HCT116 (cell line): ENCODE data around the gene TIMM9. TPM values are rescaled to one million over a fixed set of nuclear protein-coding genes. Genes with fewer than 3 reads are reported as not detected.

ENCODE experiments used
- ATAC-seq: fragments of 200-7000 bp; cut with Tn5 transposase; 2 replicates; pipeline ENCODE4 v1.9.1; 2020; ENCODE audit warnings: mild to moderate bottlenecking, moderate library complexity
- BruUV-seq: library from RNA; stranded (reverse); fragments of 400-500 nt; replicated peaks from 2 replicates; lab custom pipeline; 2021; lab: Mats Ljungman, UMichigan
- CTCF ChIA-PET: fragments of 300-600 bp; sonication (Branson Sonifier 250); formaldehyde crosslinking; loops from one replicate; lab custom pipeline; 2021; ENCODE audit warnings: antibody characterized with exemption; lab: Charles Lee
- POLR2A ChIA-PET: fragments of 300-600, 350-600 bp; sonication (Branson Sonifier 250); formaldehyde crosslinking; loops from one replicate; lab custom pipeline; 2021; ENCODE audit warnings: antibody characterized with exemption; lab: Charles Lee
- RAD21 ChIA-PET, 2 experiments: fragments of 300-600 bp; sonication (Branson Sonifier 250); formaldehyde crosslinking; loops; one replicate each; lab custom pipeline; 2023; ENCODE audit warnings: low total read pairs in 2 of 2; ENCODE audit not compliant: uncharacterized antibody in 2 of 2, unreplicated experiment in 2 of 2, low non-redundant PET in 1 of 2; lab: Charles Lee
- DNase-seq: peaks from one replicate; pipeline ENCODE4 v3.0.0-alpha.2; 2010; ENCODE audit warnings: low read depth, low spot score
- H2AFZ ChIP-seq: fragments of 200-600 bp; shearing (Covaris generic), sonication (generic); 2 replicates; pipeline ENCODE4 v1.6.1; 2017; ENCODE audit warnings: low read depth, mixed run types, mixed read lengths, antibody characterized with exemption, low read length; ENCODE audit not compliant: poor library complexity, severe bottlenecking
- H3K27ac ChIP-seq: 2 replicates; pipeline ENCODE4 v1.5.1; 2012; ENCODE audit warnings: low read depth, low read length
- H3K27me3 ChIP-seq: fragments of 200-600 bp; sonication (generic); 2 replicates; pipeline ENCODE4 v1.6.1; 2016; ENCODE audit warnings: mixed run types, low read length, mixed read lengths; ENCODE audit not compliant: insufficient read depth
- H3K36me3 ChIP-seq, 2 experiments: fragments of 200-500 bp in 1 of 2; fragments of 200-600 bp in 1 of 2; sonication (Bioruptor generic) in 1 of 2; sonication (generic) in 1 of 2; 2 replicates each; pipeline versions ENCODE4 v1.5.1 to v1.6.1; 2014 to 2016; ENCODE audit warnings: low read length in 2 of 2, inconsistent platforms in 1 of 2, mixed read lengths in 1 of 2, mixed run types in 1 of 2; ENCODE audit not compliant: insufficient read depth in 2 of 2, control insufficient read depth in 1 of 2
- H3K4me1 ChIP-seq, 2 experiments: fragments of 200-600 bp in 1 of 2; sonication (generic) in 1 of 2; 2 replicates each; pipeline versions ENCODE4 v1.5.1 to v1.6.1; 2012 to 2017; ENCODE audit warnings: low read length in 2 of 2, inconsistent platforms in 1 of 2, mild to moderate bottlenecking in 1 of 2, mixed read lengths in 1 of 2, mixed run types in 1 of 2, moderate library complexity in 1 of 2; ENCODE audit not compliant: insufficient read depth in 2 of 2, control insufficient read depth in 1 of 2
- H3K4me2 ChIP-seq: fragments of 200-600 bp; sonication (generic); 2 replicates; pipeline ENCODE4 v1.6.1; 2017; ENCODE audit warnings: mixed run types, low read length, mixed read lengths
- H3K4me3 ChIP-seq, 2 experiments: fragments of 200-600 bp in 1 of 2; sonication (generic) in 1 of 2; replicated peaks in 1 of 2; 2 replicates each; pipeline ENCODE4 v1.5.1; 2011 to 2016; ENCODE audit warnings: low read length in 2 of 2, control low read depth in 1 of 2, low read depth in 1 of 2, mild to moderate bottlenecking in 1 of 2, mixed read lengths in 1 of 2, mixed run types in 1 of 2
- H3K79me2 ChIP-seq: fragments of 200-600 bp; sonication (generic); 2 replicates; pipeline ENCODE4 v1.6.1; 2017; ENCODE audit warnings: mild to moderate bottlenecking, mixed run types, low read length, moderate library complexity, mixed read lengths; ENCODE audit not compliant: insufficient read depth
- H3K9ac ChIP-seq: fragments of 200-600 bp; sonication (generic); 2 replicates; pipeline ENCODE4 v1.6.1; 2016; ENCODE audit warnings: low read length, mixed read lengths
- H3K9me2 ChIP-seq: fragments of 200-600 bp; sonication (generic), shearing (Covaris generic); 2 replicates; pipeline ENCODE4 v1.6.1; 2017; ENCODE audit warnings: mixed run types, mild to moderate bottlenecking, moderate library complexity; ENCODE audit not compliant: insufficient read depth
- H3K9me3 ChIP-seq, 2 experiments: fragments of 200-500 bp in 1 of 2; fragments of 200-600 bp in 1 of 2; sonication (Bioruptor generic) in 1 of 2; sonication (generic) in 1 of 2; 2 replicates each; pipeline ENCODE4 v1.6.1; 2014 to 2017; ENCODE audit warnings: low read length in 2 of 2, mixed read lengths in 2 of 2, inconsistent platforms in 1 of 2, low read depth in 1 of 2, mild to moderate bottlenecking in 1 of 2, mixed run types in 1 of 2, moderate library complexity in 1 of 2; ENCODE audit not compliant: control insufficient read depth in 1 of 2, insufficient read depth in 1 of 2
- H4K20me1 ChIP-seq: fragments of 200-600 bp; sonication (generic), shearing (Covaris generic); 2 replicates; pipeline ENCODE4 v1.6.1; 2017; ENCODE audit warnings: mixed run types, mild to moderate bottlenecking, moderate library complexity; ENCODE audit not compliant: insufficient read depth
- ATF3 ChIP-seq: IDR thresholded peaks from 2 replicates; pipeline ENCODE4 v1.6.1; 2012
- CEBPB ChIP-seq: IDR thresholded peaks from 2 replicates; pipeline ENCODE4 v1.6.1; 2012; ENCODE audit warnings: low read depth
- CTCF ChIP-seq, 3 experiments: fragments of 200-600 bp in 1 of 3; sonication (generic) in 1 of 3; IDR thresholded peaks in 2 of 3; conservative IDR thresholded peaks in 1 of 3; 2 replicates each; pipeline ENCODE4 v1.5.1; 2012 to 2017; ENCODE audit warnings: low read depth in 2 of 3, low read length in 2 of 3, antibody characterized with exemption in 1 of 3, borderline replicate concordance in 1 of 3, control low read depth in 1 of 3, mild to moderate bottlenecking in 1 of 3, mixed read lengths in 1 of 3, mixed run types in 1 of 3, moderate library complexity in 1 of 3; ENCODE audit not compliant: insufficient read depth in 1 of 3
- EGR1 ChIP-seq: IDR thresholded peaks from 2 replicates; pipeline ENCODE4 v1.6.1; 2012; ENCODE audit warnings: low read depth
- EZH2 ChIP-seq: fragments of 200-600 bp; sonication (generic); IDR thresholded peaks from 2 replicates; pipeline ENCODE4 v1.6.1; 2017; ENCODE audit warnings: antibody characterized with exemption, mixed run types
- EZH2phosphoT487 ChIP-seq: fragments of 200-600 bp; IDR thresholded peaks from 2 replicates; pipeline ENCODE4 v1.6.1; 2018; ENCODE audit warnings: antibody characterized with exemption, borderline replicate concordance
- JUND ChIP-seq: IDR thresholded peaks from 2 replicates; pipeline ENCODE4 v1.6.1; 2012
- MAX ChIP-seq: IDR thresholded peaks from 2 replicates; pipeline ENCODE4 v1.6.1; 2012
- POLR2A ChIP-seq: IDR thresholded peaks from 2 replicates; pipeline ENCODE4 v1.7.0; 2011; ENCODE audit warnings: borderline replicate concordance; ENCODE audit not compliant: insufficient read depth, insufficient read length; ENCODE audit errors: extremely low read depth
- POLR2AphosphoS5 ChIP-seq: IDR thresholded peaks from 2 replicates; pipeline ENCODE4 v1.6.1; 2011; ENCODE audit warnings: mild to moderate bottlenecking, low read depth, low read length, moderate library complexity
- RAD21 ChIP-seq: IDR thresholded peaks from 2 replicates; pipeline ENCODE4 v1.6.1; 2012; ENCODE audit warnings: low read depth, mild to moderate bottlenecking
- REST ChIP-seq: IDR thresholded peaks from 2 replicates; pipeline ENCODE4 v1.6.1; 2012; ENCODE audit warnings: low read depth
- SIN3A ChIP-seq: IDR thresholded peaks from 2 replicates; pipeline ENCODE4 v1.6.1; 2012; ENCODE audit warnings: low read depth
- SP1 ChIP-seq: IDR thresholded peaks from 2 replicates; pipeline ENCODE4 v1.6.1; 2012; ENCODE audit warnings: low read depth
- SRF ChIP-seq: IDR thresholded peaks from 2 replicates; pipeline ENCODE4 v1.6.1; 2012; ENCODE audit warnings: low read depth
- YY1 ChIP-seq: IDR thresholded peaks from 2 replicates; pipeline ENCODE4 v1.6.1; 2011; ENCODE audit warnings: low read length, low read depth, moderate library complexity, mild to moderate bottlenecking; ENCODE audit not compliant: insufficient replicate concordance; ENCODE audit errors: extremely low read depth
- ZBTB33 ChIP-seq: IDR thresholded peaks from 2 replicates; pipeline ENCODE4 v1.6.1; 2011; ENCODE audit warnings: mild to moderate bottlenecking, low read length, moderate library complexity; ENCODE audit not compliant: insufficient replicate concordance; ENCODE audit errors: extremely low read depth
- intact Hi-C: fragments of 100-400 bp; cut with micrococcal nuclease; formaldehyde crosslinking; loops from 2 replicates; pipeline ENCODE4 v1.10.0; 2022
- total RNA-seq: library from RNA; stranded (reverse); gene quantifications from one replicate; pipeline ENCODE4 v1.2.1, GENCODE V29; 2021; ENCODE audit not compliant: unreplicated experiment

The TIMM9 gene
- total RNA-seq, 1 experiment from 2014 or later = 40.7 TPM

- no peak for TF ChIP-seq REST
- no peak for TF ChIP-seq RAD21
- no peak for TF ChIP-seq EZH2
- TF ChIP-seq EGR1 = no peak
- no peak for TF ChIP-seq YY1
Measured at GRCh38 chr14:58476320-58476719, 49.0 kb upstream of the TIMM9 start (continued).

GRCh38 chr14:58469309-58469708, 42.0 kb upstream of the TIMM9 start:
- intact Hi-C loops = no loop called here

More at GRCh38 chr14:58469309-58469708, 42.0 kb upstream of the TIMM9 start:
- no peak for ATAC-seq
- Histone ChIP-seq H3K9me2 (no peaks in the 10 kb centered on the region), H2AFZ (no peak overlapping the region), H3K27ac (no peak overlapping the region), H3K9me3 (no peaks in the 10 kb centered on the region), H3K36me3 (peaks cover 0 to 10% of the 10 kb centered on the region in 2 experiments; a peak in 2 of 4 replicates), H3K79me2 (no peaks in the 10 kb centered on the region), H3K4me3 (no peak overlapping the region), H3K27me3 (no peaks in the 10 kb centered on the region), H3K9ac (no peak overlapping the region), H4K20me1 (no peaks in the 10 kb centered on the region), H3K4me1 (no peaks in the 10 kb centered on the region), H3K4me2 (no peak overlapping the region)
- POLR2A ChIA-PET = no interaction called here
- RAD21 ChIA-PET = no interaction called here
- no TSS peak for BruUV-seq
- TF ChIP-seq CTCF (IDR thresholded peaks at IDR 0.05 in 2 of 3, conservative IDR thresholded peaks at IDR 0.05 in 1 of 3; ENCODE audit: borderline replicate concordance in 1 of 3, insufficient read depth in 1 of 3, low read depth in 2 of 3, low read length in 2 of 3) (no peak), MAX (no peak), EZH2 (no peak), ATF3 (no peak), POLR2AphosphoS5 (no peak), POLR2A (no peak), SP1 (no peak), ZBTB33 (no peak), EZH2phosphoT487 (no peak), JUND (no peak), SIN3A (no peak), CEBPB (no peak), SRF (no peak)
- CTCF ChIA-PET = no interaction called here
- DNase-seq = no peak
